ENCODE measurements around the gene AMOTL2.

AMOTL2 gene

GRCh38 chr3:134351427-134351826 lies 22.8 kb downstream of the AMOTL2 start:
- no peak overlapping the region for H3K9ac ChIP-seq (ENCODE audit: low read length)
- H3K9me2 ChIP-seq (ENCODE audit: low read depth, low read length): no peaks in the 10 kb centered on the region
- no peaks in the 10 kb centered on the region for H3K79me2 ChIP-seq (ENCODE audit: insufficient read depth, low read length)
- H3K27ac ChIP-seq (ENCODE audit: low read depth, low read length, poor library complexity, severe bottlenecking): no peak overlapping the region
- H3K4me3 ChIP-seq (ENCODE audit: low read depth, low read length, poor library complexity, severe bottlenecking): no peak overlapping the region
- H3K4me2 ChIP-seq (ENCODE audit: low read length): no peak overlapping the region
- no peaks in the 10 kb centered on the region; the same call in 1 of the 2 replicates for H3K27me3 ChIP-seq (ENCODE audit: insufficient read depth, low read length)
- no peaks in the 10 kb centered on the region for H3K9me3 ChIP-seq (ENCODE audit: low read length)
- no peaks in the 10 kb centered on the region for H4K20me1 ChIP-seq (ENCODE audit: insufficient read depth, low read length)
- H3K36me3 ChIP-seq (ENCODE audit: insufficient read depth, low read length): no peaks in the 10 kb centered on the region
- no peak for TF ChIP-seq EZH2 (IDR thresholded peaks at IDR 0.05; ENCODE audit: borderline replicate concordance, low read length)
- no peak for TF ChIP-seq CTCF (IDR thresholded peaks at IDR 0.05; ENCODE audit: low read length)
- H3K4me1 ChIP-seq (ENCODE audit: insufficient read depth, low read length, severe bottlenecking): no peaks in the 10 kb centered on the region
- no peak overlapping the region for H2AFZ ChIP-seq (ENCODE audit: low read length)
- no peaks in the 10 kb centered on the region for H3F3A ChIP-seq (ENCODE audit: insufficient read depth, low read length)

GRCh38 chr3:134350861-134351311 lies 23.4 kb downstream of the AMOTL2 start:
- H2AFZ ChIP-seq (ENCODE audit: low read length): no peak overlapping the region
- no peak overlapping the region for H3K4me2 ChIP-seq (ENCODE audit: low read length)
- H3K36me3 ChIP-seq (ENCODE audit: insufficient read depth, low read length): no peaks in the 10 kb centered on the region
- TF ChIP-seq CTCF (IDR thresholded peaks at IDR 0.05; ENCODE audit: low read length) (no peak), EZH2 (IDR thresholded peaks at IDR 0.05; ENCODE audit: borderline replicate concordance, low read length) (no peak)
- H3K27ac ChIP-seq (ENCODE audit: low read depth, low read length, poor library complexity, severe bottlenecking): no peak overlapping the region
- no peak overlapping the region for H3K9ac ChIP-seq (ENCODE audit: low read length)
- H3K4me3 ChIP-seq (ENCODE audit: low read depth, low read length, poor library complexity, severe bottlenecking): no peak overlapping the region
- H3F3A ChIP-seq (ENCODE audit: insufficient read depth, low read length): no peaks in the 10 kb centered on the region
- no peaks in the 10 kb centered on the region for H3K79me2 ChIP-seq (ENCODE audit: insufficient read depth, low read length)
- H3K9me2 ChIP-seq (ENCODE audit: low read depth, low read length): no peaks in the 10 kb centered on the region
- no peaks in the 10 kb centered on the region for H3K9me3 ChIP-seq (ENCODE audit: low read length)
- no peaks in the 10 kb centered on the region for H4K20me1 ChIP-seq (ENCODE audit: insufficient read depth, low read length)
- H3K27me3 ChIP-seq (ENCODE audit: insufficient read depth, low read length): no peaks in the 10 kb centered on the region; the same call in 1 of the 2 replicates
- no peaks in the 10 kb centered on the region for H3K4me1 ChIP-seq (ENCODE audit: insufficient read depth, low read length, severe bottlenecking)

- Histone ChIP-seq H3K4me2 (ENCODE audit: low read length) (no peak overlapping the region), H3K4me3 (ENCODE audit: low read depth, low read length, poor library complexity, severe bottlenecking) (no peak overlapping the region)
Observed at GRCh38 chr3:134350266-134350665, 24.0 kb downstream of the AMOTL2 start.

GRCh38 chr3:134348524-134348923 lies 25.7 kb downstream of the AMOTL2 start:
- Histone ChIP-seq H3K27me3 (ENCODE audit: insufficient read depth, low read length) (no peaks in the 10 kb centered on the region; the same call in 1 of the 2 replicates), H3K4me3 (ENCODE audit: low read depth, low read length, poor library complexity, severe bottlenecking) (no peak overlapping the region), H3K4me2 (ENCODE audit: low read length) (no peak overlapping the region), H3K36me3 (ENCODE audit: insufficient read depth, low read length) (no peaks in the 10 kb centered on the region), H2AFZ (ENCODE audit: low read length) (no peak overlapping the region), H3K4me1 (ENCODE audit: insufficient read depth, low read length, severe bottlenecking) (no peaks in the 10 kb centered on the region), H3K79me2 (ENCODE audit: insufficient read depth, low read length) (no peaks in the 10 kb centered on the region), H3K9me3 (ENCODE audit: low read length) (no peaks in the 10 kb centered on the region), H3F3A (ENCODE audit: insufficient read depth, low read length) (no peaks in the 10 kb centered on the region), H3K9ac (ENCODE audit: low read length) (no peak overlapping the region), H3K27ac (ENCODE audit: low read depth, low read length, poor library complexity, severe bottlenecking) (no peak overlapping the region), H4K20me1 (ENCODE audit: insufficient read depth, low read length) (no peaks in the 10 kb centered on the region), H3K9me2 (ENCODE audit: low read depth, low read length) (no peaks in the 10 kb centered on the region)
- TF ChIP-seq CTCF (IDR thresholded peaks at IDR 0.05; ENCODE audit: low read length): no peak
- no peak for TF ChIP-seq EZH2 (IDR thresholded peaks at IDR 0.05; ENCODE audit: borderline replicate concordance, low read length)

More at GRCh38 chr3:134350266-134350665, 24.0 kb downstream of the AMOTL2 start:
- Histone ChIP-seq H3K4me1 (ENCODE audit: insufficient read depth, low read length, severe bottlenecking) (no peaks in the 10 kb centered on the region), H3K9ac (ENCODE audit: low read length) (no peak overlapping the region), H4K20me1 (ENCODE audit: insufficient read depth, low read length) (no peaks in the 10 kb centered on the region), H3K27me3 (ENCODE audit: insufficient read depth, low read length) (no peaks in the 10 kb centered on the region; the same call in 1 of the 2 replicates), H3K79me2 (ENCODE audit: insufficient read depth, low read length) (no peaks in the 10 kb centered on the region), H3K9me2 (ENCODE audit: low read depth, low read length) (no peaks in the 10 kb centered on the region), H2AFZ (ENCODE audit: low read length) (no peak overlapping the region), H3K27ac (ENCODE audit: low read depth, low read length, poor library complexity, severe bottlenecking) (no peak overlapping the region), H3K36me3 (ENCODE audit: insufficient read depth, low read length) (no peaks in the 10 kb centered on the region), H3K9me3 (ENCODE audit: low read length) (no peaks in the 10 kb centered on the region), H3F3A (ENCODE audit: insufficient read depth, low read length) (no peaks in the 10 kb centered on the region)
- TF ChIP-seq EZH2 (IDR thresholded peaks at IDR 0.05; ENCODE audit: borderline replicate concordance, low read length): no peak
